ENCODE data around the gene PSME4. TPM values are rescaled to one million over a fixed set of nuclear protein-coding genes. Genes with fewer than 3 reads are reported as not detected.

PSME4 gene
- total RNA-seq, 1 donor = 81.6 TPM

DNA sequence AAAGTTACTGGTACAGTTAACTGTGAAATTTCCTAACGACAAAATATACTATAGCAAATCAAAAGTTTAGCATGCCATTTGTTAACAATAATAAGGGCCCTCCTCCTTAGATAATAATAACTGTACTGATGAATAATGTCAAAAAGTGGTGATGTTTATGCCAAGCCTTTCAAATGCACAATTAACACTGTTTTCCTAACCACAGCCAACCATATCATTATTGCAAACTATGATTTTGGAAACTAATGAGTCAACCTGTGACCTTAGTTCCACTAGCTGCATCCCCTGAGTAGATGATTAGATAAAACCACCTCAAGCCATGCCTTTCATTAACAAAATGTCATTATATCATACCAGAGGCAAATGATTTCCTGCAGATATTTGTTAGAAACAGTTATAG, 85.9 kb downstream of the PSME4 start:
- no peak overlapping the region for H3K4me3 ChIP-seq (ENCODE audit: low read depth, low read length)
- DNase-seq (ENCODE audit: low read depth) = no peak
- TF ChIP-seq, protein P1, sequence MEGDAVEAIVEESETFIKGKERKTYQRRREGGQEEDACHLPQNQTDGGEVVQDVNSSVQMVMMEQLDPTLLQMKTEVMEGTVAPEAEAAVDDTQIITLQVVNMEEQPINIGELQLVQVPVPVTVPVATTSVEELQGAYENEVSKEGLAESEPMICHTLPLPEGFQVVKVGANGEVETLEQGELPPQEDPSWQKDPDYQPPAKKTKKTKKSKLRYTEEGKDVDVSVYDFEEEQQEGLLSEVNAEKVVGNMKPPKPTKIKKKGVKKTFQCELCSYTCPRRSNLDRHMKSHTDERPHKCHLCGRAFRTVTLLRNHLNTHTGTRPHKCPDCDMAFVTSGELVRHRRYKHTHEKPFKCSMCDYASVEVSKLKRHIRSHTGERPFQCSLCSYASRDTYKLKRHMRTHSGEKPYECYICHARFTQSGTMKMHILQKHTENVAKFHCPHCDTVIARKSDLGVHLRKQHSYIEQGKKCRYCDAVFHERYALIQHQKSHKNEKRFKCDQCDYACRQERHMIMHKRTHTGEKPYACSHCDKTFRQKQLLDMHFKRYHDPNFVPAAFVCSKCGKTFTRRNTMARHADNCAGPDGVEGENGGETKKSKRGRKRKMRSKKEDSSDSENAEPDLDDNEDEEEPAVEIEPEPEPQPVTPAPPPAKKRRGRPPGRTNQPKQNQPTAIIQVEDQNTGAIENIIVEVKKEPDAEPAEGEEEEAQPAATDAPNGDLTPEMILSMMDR (IDR thresholded peaks at IDR 0.05; ENCODE audit: insufficient read depth, low read depth, low read length) = no peak

DNA sequence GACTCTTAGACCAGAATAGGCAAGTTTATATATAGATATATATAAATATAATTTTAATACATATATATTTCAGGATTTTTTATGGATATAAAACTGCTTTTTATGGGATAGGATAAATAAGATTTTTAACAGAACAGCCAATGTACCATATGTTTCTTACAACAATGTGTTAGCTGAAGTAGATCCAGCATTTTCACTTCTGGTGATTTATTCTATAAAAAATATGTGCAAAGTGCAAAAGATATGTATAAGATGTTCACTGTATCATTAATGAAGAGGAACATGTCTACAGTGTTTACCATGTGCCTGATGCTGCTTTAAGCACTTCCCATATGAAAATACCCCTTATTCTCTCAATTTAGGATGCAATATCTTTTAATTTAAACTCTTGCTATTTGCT, 88.8 kb downstream of the PSME4 start:
- TF ChIP-seq, protein P1 (IDR thresholded peaks at IDR 0.05; ENCODE audit: insufficient read depth, low read depth, low read length) = no peak
- H3K4me3 ChIP-seq (ENCODE audit: low read depth, low read length) = no peak overlapping the region
- no peak for DNase-seq (ENCODE audit: low read depth)

DNA sequence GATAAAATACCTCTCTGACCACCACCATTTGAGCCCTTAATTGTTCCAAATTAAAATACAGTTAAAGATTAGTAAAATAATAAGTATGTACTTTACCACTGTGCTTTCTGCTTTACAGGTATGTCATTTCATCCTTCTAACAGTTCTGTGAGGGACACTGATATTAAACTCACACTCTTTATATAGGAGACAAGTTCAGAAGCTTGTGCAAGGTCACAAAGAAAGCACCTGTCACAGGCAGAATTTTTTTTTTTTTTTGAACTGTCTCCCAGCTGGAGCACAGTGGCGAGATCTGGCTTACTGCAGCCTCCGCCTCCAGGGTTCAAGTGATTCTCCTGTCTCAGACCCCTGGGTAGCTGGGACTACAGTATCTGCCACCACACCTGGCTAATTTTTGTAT, 89.4 kb downstream of the PSME4 start:
- no peak overlapping the region for H3K4me3 ChIP-seq (ENCODE audit: low read depth, low read length)
- no peak for DNase-seq (ENCODE audit: low read depth)
- TF ChIP-seq, protein P1 (IDR thresholded peaks at IDR 0.05; ENCODE audit: insufficient read depth, low read depth, low read length) = no peak

DNA sequence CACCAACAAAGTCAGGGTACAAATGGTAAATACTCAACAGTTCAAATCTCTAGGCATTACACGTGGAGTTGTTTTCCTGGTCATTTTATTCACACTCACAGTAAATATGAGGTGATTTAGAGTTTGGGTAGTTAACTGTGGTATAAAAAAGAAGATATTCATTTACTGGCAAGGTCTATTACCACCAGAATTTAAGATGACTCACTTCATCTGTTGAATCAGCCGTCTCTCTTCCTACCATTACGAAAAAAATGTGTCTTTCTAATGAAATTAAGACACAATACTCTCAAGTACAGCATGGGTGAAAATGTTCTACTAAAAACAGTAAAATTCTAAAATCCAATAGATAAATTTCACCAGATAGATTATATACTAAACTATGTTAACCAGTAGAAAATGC, 90.0 kb downstream of the PSME4 start:
- peak; percentile 34 for DNase-seq (ENCODE audit: low read depth)
- H3K4me3 ChIP-seq (ENCODE audit: low read depth, low read length) = no peak overlapping the region
- TF ChIP-seq, protein P1 (IDR thresholded peaks at IDR 0.05; ENCODE audit: insufficient read depth, low read depth, low read length) = no peak

DNA sequence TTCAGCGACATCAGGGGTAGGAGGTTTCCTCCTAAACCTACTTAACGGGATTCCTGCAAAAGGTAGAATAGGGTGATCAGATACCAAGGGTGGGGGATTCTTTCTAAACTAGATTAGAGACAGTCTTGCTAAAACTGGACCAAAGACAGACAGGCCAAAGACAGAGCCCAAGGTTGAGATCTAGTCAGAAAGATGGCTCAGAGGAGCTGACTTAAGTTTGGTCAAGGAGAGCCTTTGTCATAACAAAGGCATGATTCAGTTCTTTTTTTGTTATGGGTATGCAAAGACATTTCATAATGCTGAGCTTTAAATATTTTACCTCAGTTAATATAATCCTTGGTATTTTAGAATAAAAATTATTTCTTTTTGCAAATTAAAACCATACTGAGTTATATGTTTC, 93.2 kb downstream of the PSME4 start:
- no peak overlapping the region for H3K4me3 ChIP-seq (ENCODE audit: low read depth, low read length)
- no peak for DNase-seq (ENCODE audit: low read depth)
- TF ChIP-seq, protein P1 (IDR thresholded peaks at IDR 0.05; ENCODE audit: insufficient read depth, low read depth, low read length) = no peak

DNA sequence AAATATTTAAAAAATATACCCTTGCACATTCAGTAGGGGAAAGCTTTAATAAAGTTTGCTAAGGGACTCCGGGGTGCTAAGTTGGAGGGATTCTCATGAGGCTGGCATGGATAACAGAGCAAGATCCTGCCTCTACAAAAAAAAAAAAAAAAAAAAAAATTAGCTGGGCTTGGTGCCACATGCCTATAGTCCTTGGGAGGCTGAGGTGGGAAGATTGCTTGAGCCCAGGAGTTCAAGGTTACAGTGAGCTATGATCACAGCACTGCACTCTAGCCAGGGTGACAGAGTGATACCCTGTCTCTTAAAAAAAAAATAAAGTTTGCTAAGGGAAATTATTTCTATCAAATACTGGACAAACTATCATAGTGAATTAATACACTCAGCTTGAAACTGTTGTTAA, 93.7 kb downstream of the PSME4 start:
- TF ChIP-seq, protein P1 (IDR thresholded peaks at IDR 0.05; ENCODE audit: insufficient read depth, low read depth, low read length) = no peak
- no peak for DNase-seq (ENCODE audit: low read depth)
- no peak overlapping the region for H3K4me3 ChIP-seq (ENCODE audit: low read depth, low read length)

DNA sequence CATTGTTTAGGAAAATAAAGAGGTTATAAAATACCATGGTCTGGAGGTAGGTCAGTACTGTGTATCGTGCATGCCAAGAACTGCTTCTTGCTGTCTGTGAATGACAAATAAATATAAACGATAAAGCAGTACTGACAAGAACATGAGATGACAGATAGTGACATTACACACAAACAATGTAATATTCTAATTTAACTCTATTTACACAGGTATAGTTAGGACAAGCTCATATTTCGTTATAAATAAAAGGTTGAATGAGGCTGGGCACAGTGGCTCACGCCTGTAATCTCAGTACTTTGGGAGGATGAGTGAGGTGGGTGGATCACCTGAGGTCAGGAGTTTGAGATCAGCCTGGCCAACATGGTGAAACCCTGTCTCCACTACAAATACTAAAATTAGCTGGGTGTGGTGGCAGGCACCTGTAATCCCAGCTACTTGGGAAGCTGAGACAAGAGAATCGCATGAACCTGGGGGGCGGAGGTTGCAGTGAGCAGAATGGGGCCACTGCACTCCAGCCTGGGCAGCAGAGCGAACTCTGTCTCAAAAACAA, 96.3 kb downstream of the PSME4 start:
- TF ChIP-seq, protein P1 (IDR thresholded peaks at IDR 0.05; ENCODE audit: insufficient read depth, low read depth, low read length) = no peak
- H3K4me3 ChIP-seq (ENCODE audit: low read depth, low read length) = no peak overlapping the region
- no peak for DNase-seq (ENCODE audit: low read depth)
